Astrocyte (in vitro differentiated cells and primary cell): ENCODE measurements around the gene IER5L. TPM values are rescaled to one million over a fixed set of nuclear protein-coding genes. Genes with fewer than 3 reads are reported as not detected.
A peak's percentile ranks its signal among the peaks of the same experiment; 100 is the strongest.

ENCODE experiments used
- DNase-seq: peaks from one replicate; pipeline ENCODE4 v3.0.0-alpha.2; 2010; ENCODE audit warnings: low read depth
- FAIRE-seq: peaks from 2 replicates; lab custom pipeline; 2011; peaks lifted over from hg19 to GRCh38; lab: Jason Lieb, UNC
- H2AFZ ChIP-seq: 2 replicates; pipeline ENCODE4 v1.6.0; 2012; ENCODE audit warnings: low read depth, low read length, inconsistent platforms
- H3K27ac ChIP-seq: 2 replicates; pipeline ENCODE4 v1.5.1; 2011; ENCODE audit warnings: low read depth, low read length, inconsistent platforms
- H3K27me3 ChIP-seq: 2 replicates; pipeline ENCODE4 v1.6.0; 2011; ENCODE audit warnings: low read length, inconsistent platforms; ENCODE audit not compliant: insufficient read depth
- H3K36me3 ChIP-seq: 2 replicates; pipeline ENCODE4 v1.5.1; 2011; ENCODE audit warnings: low read length, inconsistent platforms; ENCODE audit not compliant: insufficient read depth
- H3K4me1 ChIP-seq: 2 replicates; pipeline ENCODE4 v1.5.1; 2011; ENCODE audit warnings: low read length, inconsistent platforms; ENCODE audit not compliant: insufficient read depth
- H3K4me2 ChIP-seq: 2 replicates; pipeline ENCODE4 v1.6.0; 2012; ENCODE audit warnings: low read length, inconsistent platforms
- H3K4me3 ChIP-seq: 2 replicates; pipeline ENCODE4 v1.5.1; 2011; ENCODE audit warnings: low read depth, mild to moderate bottlenecking, low read length, inconsistent platforms; ENCODE audit not compliant: insufficient read depth
- H3K79me2 ChIP-seq: 2 replicates; pipeline ENCODE4 v1.6.0; 2012; ENCODE audit warnings: mild to moderate bottlenecking, low read length, inconsistent platforms; ENCODE audit not compliant: insufficient read depth
- H3K9ac ChIP-seq: 2 replicates; pipeline ENCODE4 v1.6.0; 2012; ENCODE audit warnings: mild to moderate bottlenecking, low read length, inconsistent platforms
- H3K9me3 ChIP-seq: 2 replicates; pipeline ENCODE4 v1.5.1; 2012; ENCODE audit warnings: low read depth, mild to moderate bottlenecking, low read length, inconsistent platforms; ENCODE audit not compliant: insufficient read depth
- H4K20me1 ChIP-seq: 2 replicates; pipeline ENCODE4 v1.6.0; 2012; ENCODE audit warnings: low read length, inconsistent platforms; ENCODE audit not compliant: insufficient read depth
- H3K27ac Mint-ChIP-seq: one replicate; pipeline ENCODE4 v1.8.0; 2021; ENCODE audit warnings: mild to moderate bottlenecking, mixed read lengths; ENCODE audit not compliant: unreplicated experiment
- H3K27me3 Mint-ChIP-seq: one replicate; pipeline ENCODE4 v1.8.0; 2021; ENCODE audit warnings: low read depth, mixed read lengths; ENCODE audit not compliant: unreplicated experiment
- H3K36me3 Mint-ChIP-seq: one replicate; pipeline ENCODE4 v1.8.0; 2021; ENCODE audit warnings: low read depth, mixed read lengths; ENCODE audit not compliant: unreplicated experiment
- H3K4me1 Mint-ChIP-seq: one replicate; pipeline ENCODE4 v1.8.0; 2021; ENCODE audit warnings: low read depth, mixed read lengths; ENCODE audit not compliant: unreplicated experiment
- H3K4me3 Mint-ChIP-seq: one replicate; pipeline ENCODE4 v1.8.0; 2021; ENCODE audit warnings: mild to moderate bottlenecking, moderate library complexity, mixed read lengths; ENCODE audit not compliant: unreplicated experiment
- H3K9me3 Mint-ChIP-seq: one replicate; pipeline ENCODE4 v1.8.0; 2021; ENCODE audit warnings: mild to moderate bottlenecking, mixed read lengths; ENCODE audit not compliant: unreplicated experiment
- CTCF ChIP-seq: IDR thresholded peaks from 2 replicates; pipeline ENCODE4 v1.5.1; 2011; ENCODE audit warnings: low read depth, mild to moderate bottlenecking, inconsistent platforms, low read length, moderate library complexity; ENCODE audit not compliant: insufficient read depth
- EZH2 ChIP-seq: IDR thresholded peaks from 2 replicates; pipeline ENCODE4 v1.6.1; 2012; ENCODE audit warnings: mild to moderate bottlenecking, low read length, inconsistent platforms; ENCODE audit not compliant: insufficient read depth
- total RNA-seq: library from RNA; stranded (reverse); gene quantifications from 2 replicates; pipeline ENCODE4 v1.2.1, GENCODE V29; 2021

Gene IER5L
- total RNA-seq, 1 donor from 2014 or later, result 47.0 TPM

GRCh38 chr9:129142138-129142935 is 35.7 kb downstream of the IER5L start:
- no peak overlapping the region for H2AFZ ChIP-seq
- peaks cover 69% of the 10 kb centered on the region for H3K4me1 Mint-ChIP-seq
- H3K9me3 ChIP-seq, result no peaks in the 10 kb centered on the region
- TF ChIP-seq CTCF (no peak), EZH2 (no peak)
- H3K4me1 ChIP-seq, result peaks cover 82% of the 10 kb centered on the region
- FAIRE-seq, result no peak
- H3K27me3 ChIP-seq, result no peaks in the 10 kb centered on the region
- peak overlapping the region; percentile 88 for H3K4me2 ChIP-seq
- H3K4me3 ChIP-seq, result peak overlapping the region; percentile 37
- H3K9ac ChIP-seq, result peak overlapping the region; percentile 97
- H4K20me1 ChIP-seq, result no peaks in the 10 kb centered on the region
- DNase-seq, result no peak
- H3K4me3 Mint-ChIP-seq, result peak overlapping the region; percentile 70
- H3K9me3 Mint-ChIP-seq, result no peaks in the 10 kb centered on the region
- H3K79me2 ChIP-seq, result peaks cover 32% of the 10 kb centered on the region
- H3K36me3 Mint-ChIP-seq, result peaks cover 3% of the 10 kb centered on the region
- H3K27me3 Mint-ChIP-seq, result no peaks in the 10 kb centered on the region
- H3K27ac ChIP-seq, result peak overlapping the region; percentile 100
- no peaks in the 10 kb centered on the region for H3K36me3 ChIP-seq
- peak overlapping the region; percentile 70 for H3K27ac Mint-ChIP-seq

GRCh38 chr9:129141066-129142041 is 36.7 kb downstream of the IER5L start:
- Histone ChIP-seq H4K20me1 (no peaks in the 10 kb centered on the region), H3K9me3 (no peaks in the 10 kb centered on the region), H3K4me2 (peak overlapping the region; percentile 88), H3K4me1 (peaks cover 75% of the 10 kb centered on the region), H3K9ac (peak overlapping the region; percentile 97), H3K27ac (peak overlapping the region; percentile 100), H2AFZ (no peak overlapping the region), H3K79me2 (peaks cover 28% of the 10 kb centered on the region), H3K27me3 (no peaks in the 10 kb centered on the region), H3K36me3 (no peaks in the 10 kb centered on the region), H3K4me3 (no peak overlapping the region)
- TF ChIP-seq CTCF (no peak), EZH2 (no peak)
- Mint-ChIP-seq H3K27me3 (no peaks in the 10 kb centered on the region), H3K27ac (peak overlapping the region; percentile 99), H3K36me3 (peaks cover 4% of the 10 kb centered on the region), H3K9me3 (no peaks in the 10 kb centered on the region), H3K4me1 (peaks cover 61% of the 10 kb centered on the region), H3K4me3 (peak overlapping the region; percentile 79)
- DNase-seq (peak; percentile 96), FAIRE-seq (no peak)
